SH-SY5Y (cell line): ENCODE data around the gene BBS9.

ENCODE experiments used
- GATA2 ChIP-seq: IDR thresholded peaks from 2 replicates; pipeline ENCODE4 v1.6.1; 2011; ENCODE audit warnings: mild to moderate bottlenecking, low read depth, low read length
- GATA3 ChIP-seq: IDR thresholded peaks from 2 replicates; pipeline ENCODE4 v1.6.1; 2011; ENCODE audit warnings: low read depth, mild to moderate bottlenecking, low read length, moderate library complexity

GRCh38 chr7:33563651-33564050 lies 434.3 kb downstream of the BBS9 start:
- no peak for TF ChIP-seq GATA2
- TF ChIP-seq GATA3 = no peak
